ENCODE results near the gene TNFSF11.

DNA sequence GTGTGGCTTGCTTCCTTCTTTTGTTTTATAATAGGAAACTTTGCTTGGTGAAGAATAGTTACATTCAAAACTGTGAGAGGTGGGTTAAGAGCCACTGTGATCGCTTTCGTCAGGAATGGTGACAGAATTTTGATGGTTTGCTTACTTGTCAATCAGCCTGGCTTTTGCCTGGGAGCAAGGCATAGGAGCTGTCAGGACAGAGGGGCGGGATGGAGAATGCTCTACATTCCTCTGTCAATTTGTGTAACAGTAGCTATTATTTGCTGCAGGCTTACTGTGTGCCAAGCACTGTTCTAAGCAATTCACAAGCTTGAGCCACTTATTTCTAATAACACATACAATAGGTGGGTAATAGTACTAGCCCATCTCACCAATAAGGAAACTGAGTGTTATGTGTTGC is 28.1 kb upstream of the TNFSF11 start:
- TF ChIP-seq EZH2 (IDR thresholded peaks at IDR 0.05; ENCODE audit: low read depth, unreplicated experiment): no peak
- TF ChIP-seq, protein P1, sequence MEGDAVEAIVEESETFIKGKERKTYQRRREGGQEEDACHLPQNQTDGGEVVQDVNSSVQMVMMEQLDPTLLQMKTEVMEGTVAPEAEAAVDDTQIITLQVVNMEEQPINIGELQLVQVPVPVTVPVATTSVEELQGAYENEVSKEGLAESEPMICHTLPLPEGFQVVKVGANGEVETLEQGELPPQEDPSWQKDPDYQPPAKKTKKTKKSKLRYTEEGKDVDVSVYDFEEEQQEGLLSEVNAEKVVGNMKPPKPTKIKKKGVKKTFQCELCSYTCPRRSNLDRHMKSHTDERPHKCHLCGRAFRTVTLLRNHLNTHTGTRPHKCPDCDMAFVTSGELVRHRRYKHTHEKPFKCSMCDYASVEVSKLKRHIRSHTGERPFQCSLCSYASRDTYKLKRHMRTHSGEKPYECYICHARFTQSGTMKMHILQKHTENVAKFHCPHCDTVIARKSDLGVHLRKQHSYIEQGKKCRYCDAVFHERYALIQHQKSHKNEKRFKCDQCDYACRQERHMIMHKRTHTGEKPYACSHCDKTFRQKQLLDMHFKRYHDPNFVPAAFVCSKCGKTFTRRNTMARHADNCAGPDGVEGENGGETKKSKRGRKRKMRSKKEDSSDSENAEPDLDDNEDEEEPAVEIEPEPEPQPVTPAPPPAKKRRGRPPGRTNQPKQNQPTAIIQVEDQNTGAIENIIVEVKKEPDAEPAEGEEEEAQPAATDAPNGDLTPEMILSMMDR (conservative IDR thresholded peaks at IDR 0.05; ENCODE audit: low read depth in 2 of 2): no peak
